A673 (cell line): Measurements from ENCODE around the gene ZNF446.

ENCODE experiments used
- CTCF ChIP-seq: fragments of 300-800, 200-600 bp; sonication (generic); conservative IDR thresholded peaks from 2 replicates; pipeline ENCODE4 v1.5.1; 2017; ENCODE audit warnings: low read depth, mild to moderate bottlenecking, antibody characterized with exemption, low read length, moderate library complexity, mixed read lengths
- EZH2 ChIP-seq: fragments of 200-600 bp; sonication (generic); IDR thresholded peaks from 2 replicates; pipeline ENCODE4 v1.6.1; 2017; ENCODE audit warnings: borderline replicate concordance, low read depth, mild to moderate bottlenecking, mixed read lengths, antibody characterized with exemption, low read length; ENCODE audit not compliant: poor library complexity, severe bottlenecking

- TF ChIP-seq CTCF, result no peak
- TF ChIP-seq EZH2, result no peak
Observed at GRCh38 chr19:58440556-58440955, 35.6 kb upstream of the ZNF446 start.
